Measurements from ENCODE around the gene SPSB3. TPM values are rescaled to one million over a fixed set of nuclear protein-coding genes. Genes with fewer than 3 reads are reported as not detected.

SPSB3 gene
- total RNA-seq, 1 donor from 2014 or later, result 44.2 TPM

GRCh38 chr16:1826691-1827573, 44.6 kb upstream of the SPSB3 start, which contains the start of the genes FAHD1 and HAGH:
TSS of gene FAHD1 (plus strand) at chr16:1827206. CDS start at chr16:1827239, 33 bp downstream.
TSS of gene HAGH (minus strand) at chr16:1826825. CDS start at chr16:1826787, 38 bp downstream.
- ATAC-seq, result peak; percentile 96 to 97
- H3K4me1 ChIP-seq, result peaks cover 50% of the 10 kb centered on the region
- H3K27me3 ChIP-seq (ENCODE audit: low read depth), result no peaks in the 10 kb centered on the region
- peaks cover 27% of the 10 kb centered on the region for H3K36me3 ChIP-seq
- peak within 1 kb of the TSS; percentile 98 for H3K4me3 ChIP-seq
- H3K9me3 ChIP-seq, result no peaks in the 10 kb centered on the region
- intact Hi-C loops (cut with DNase I), result no loop called here
- peak within 1 kb of the TSS; percentile 89 for H3K27ac ChIP-seq
- TF ChIP-seq CTCF (IDR thresholded peaks at IDR 0.05), result no peak
- DNase-seq, result peak; percentile 94

- ATAC-seq, result peak; percentile 46
- no peaks in the 10 kb centered on the region for H3K9me3 ChIP-seq
- intact Hi-C loops (cut with DNase I), result no loop called here
- peak overlapping the region; percentile 98 for H3K4me3 ChIP-seq
- H3K27ac ChIP-seq, result peak overlapping the region; percentile 89
- H3K4me1 ChIP-seq, result peaks cover 50% of the 10 kb centered on the region
- peaks cover 31% of the 10 kb centered on the region for H3K36me3 ChIP-seq
- no peaks in the 10 kb centered on the region for H3K27me3 ChIP-seq (ENCODE audit: low read depth)
- peak; percentile 79 for DNase-seq
- no peak for TF ChIP-seq CTCF (IDR thresholded peaks at IDR 0.05)
Measured at GRCh38 chr16:1825864-1826690, 43.7 kb upstream of the SPSB3 start.

GRCh38 chr16:1825381-1825863, 43.1 kb upstream of the SPSB3 start:
- Histone ChIP-seq H3K4me1 (peaks cover 50% of the 10 kb centered on the region), H3K4me3 (peak overlapping the region; percentile 98), H3K36me3 (peaks cover 34% of the 10 kb centered on the region), H3K27me3 (ENCODE audit: low read depth) (no peaks in the 10 kb centered on the region), H3K27ac (peak overlapping the region; percentile 89), H3K9me3 (no peaks in the 10 kb centered on the region)
- ATAC-seq (no peak), DNase-seq (no peak)
- intact Hi-C loops (cut with DNase I), result no loop called here
- TF ChIP-seq CTCF (IDR thresholded peaks at IDR 0.05), result no peak

DNA sequence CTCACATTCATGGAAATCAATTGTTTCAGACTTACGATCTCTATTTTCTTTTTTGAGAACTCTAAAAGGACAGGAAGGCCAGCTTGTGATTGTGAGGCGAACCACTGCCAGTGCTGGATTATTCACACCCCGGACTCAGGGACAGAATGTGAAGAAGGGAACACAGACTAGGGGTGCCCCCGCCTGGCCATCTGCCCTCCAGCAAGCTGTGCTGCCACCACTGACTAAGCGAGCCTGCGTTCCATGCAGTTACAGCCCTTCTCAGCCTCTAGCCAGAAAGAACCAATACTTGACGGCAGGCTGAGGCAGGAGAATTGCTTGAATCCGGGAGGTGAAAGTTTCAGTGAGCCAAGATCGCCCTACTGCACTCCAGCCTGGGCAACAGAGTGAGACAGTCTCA, 41.5 kb upstream of the SPSB3 start:
- Histone ChIP-seq H3K4me3 (no peak overlapping the region), H3K27me3 (ENCODE audit: low read depth) (no peaks in the 10 kb centered on the region), H3K9me3 (no peaks in the 10 kb centered on the region), H3K27ac (no peak overlapping the region), H3K4me1 (peaks cover 38% of the 10 kb centered on the region), H3K36me3 (peaks cover 41% of the 10 kb centered on the region)
- TF ChIP-seq CTCF (IDR thresholded peaks at IDR 0.05), result no peak
- intact Hi-C loops (cut with DNase I), result no loop called here
- DNase-seq, result no peak
- no peak for ATAC-seq

- Histone ChIP-seq H3K4me3 (no peak overlapping the region), H3K4me1 (peaks cover 27% of the 10 kb centered on the region), H3K9me3 (no peaks in the 10 kb centered on the region), H3K27me3 (ENCODE audit: low read depth) (no peaks in the 10 kb centered on the region), H3K36me3 (peaks cover 46% of the 10 kb centered on the region), H3K27ac (no peak overlapping the region)
- intact Hi-C loops (cut with DNase I), result no loop called here
- no peak for TF ChIP-seq CTCF (IDR thresholded peaks at IDR 0.05)
- DNase-seq (no peak), ATAC-seq (no peak)
Measured at GRCh38 chr16:1822801-1823200, 40.4 kb upstream of the SPSB3 start.
